Mesothelial cell of epicardium (in vitro differentiated cells): ENCODE measurements around the gene ANK3. TPM values are rescaled to one million over a fixed set of nuclear protein-coding genes. Genes with fewer than 3 reads are reported as not detected.
A peak's percentile ranks its signal among the peaks of the same experiment; 100 is the strongest.

Experiments used
- DNase-seq, 2 experiments: peaks; one replicate each; pipeline ENCODE4 v3.0.0; 2021; ENCODE audit warnings: low spot score in 2 of 2; ENCODE audit not compliant: unreplicated experiment in 2 of 2
- H3K27ac Mint-ChIP-seq: 2 replicates; pipeline ENCODE4 v1.8.0; 2021; ENCODE audit warnings: mixed read lengths
- H3K27me3 Mint-ChIP-seq: 2 replicates; pipeline ENCODE4 v1.8.0; 2021; ENCODE audit warnings: low read depth, mixed read lengths
- H3K36me3 Mint-ChIP-seq: 2 replicates; pipeline ENCODE4 v1.8.0; 2021; ENCODE audit warnings: mixed read lengths
- H3K4me1 Mint-ChIP-seq: 2 replicates; pipeline ENCODE4 v1.8.0; 2021; ENCODE audit warnings: mixed read lengths
- H3K4me3 Mint-ChIP-seq: 2 replicates; pipeline ENCODE4 v1.8.0; 2021; ENCODE audit warnings: mild to moderate bottlenecking, moderate library complexity, mixed read lengths
- H3K9me3 Mint-ChIP-seq: 2 replicates; pipeline ENCODE4 v1.8.0; 2021; ENCODE audit warnings: mixed read lengths
- total RNA-seq: library from RNA; stranded (reverse); gene quantifications from 3 replicates; pipeline ENCODE4 v1.2.1, GENCODE V29; 2021
- TF ChIP-seq, protein P1 (sequence below): fragments of 200-600 bp; sonication (generic); IDR thresholded peaks from one replicate; pipeline ENCODE4 v1.5.0; 2021; ENCODE audit warnings: antibody characterized with exemption; ENCODE audit not compliant: unreplicated experiment

The ANK3 gene
- total RNA-seq, 1 donor from 2014 or later, result 242 TPM

- Mint-ChIP-seq H3K27ac (peak overlapping the region; percentile 52), H3K36me3 (no peaks in the 10 kb centered on the region), H3K4me3 (no peak overlapping the region), H3K9me3 (no peaks in the 10 kb centered on the region), H3K27me3 (no peaks in the 10 kb centered on the region), H3K4me1 (peaks cover 57% of the 10 kb centered on the region)
- TF ChIP-seq, protein P1, sequence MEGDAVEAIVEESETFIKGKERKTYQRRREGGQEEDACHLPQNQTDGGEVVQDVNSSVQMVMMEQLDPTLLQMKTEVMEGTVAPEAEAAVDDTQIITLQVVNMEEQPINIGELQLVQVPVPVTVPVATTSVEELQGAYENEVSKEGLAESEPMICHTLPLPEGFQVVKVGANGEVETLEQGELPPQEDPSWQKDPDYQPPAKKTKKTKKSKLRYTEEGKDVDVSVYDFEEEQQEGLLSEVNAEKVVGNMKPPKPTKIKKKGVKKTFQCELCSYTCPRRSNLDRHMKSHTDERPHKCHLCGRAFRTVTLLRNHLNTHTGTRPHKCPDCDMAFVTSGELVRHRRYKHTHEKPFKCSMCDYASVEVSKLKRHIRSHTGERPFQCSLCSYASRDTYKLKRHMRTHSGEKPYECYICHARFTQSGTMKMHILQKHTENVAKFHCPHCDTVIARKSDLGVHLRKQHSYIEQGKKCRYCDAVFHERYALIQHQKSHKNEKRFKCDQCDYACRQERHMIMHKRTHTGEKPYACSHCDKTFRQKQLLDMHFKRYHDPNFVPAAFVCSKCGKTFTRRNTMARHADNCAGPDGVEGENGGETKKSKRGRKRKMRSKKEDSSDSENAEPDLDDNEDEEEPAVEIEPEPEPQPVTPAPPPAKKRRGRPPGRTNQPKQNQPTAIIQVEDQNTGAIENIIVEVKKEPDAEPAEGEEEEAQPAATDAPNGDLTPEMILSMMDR, result no peak
- no peak for DNase-seq
Measured at GRCh38 chr10:60316029-60316428, 73.6 kb downstream of the ANK3 start.

- no peaks in the 10 kb centered on the region for H3K27me3 Mint-ChIP-seq
- H3K4me3 Mint-ChIP-seq, result no peak overlapping the region
- no peaks in the 10 kb centered on the region for H3K36me3 Mint-ChIP-seq
- peak overlapping the region; percentile 92 for H3K27ac Mint-ChIP-seq
- no peaks in the 10 kb centered on the region for H3K9me3 Mint-ChIP-seq
- TF ChIP-seq, protein P1, result no peak
- no peak for DNase-seq
- H3K4me1 Mint-ChIP-seq, result peaks cover 63% of the 10 kb centered on the region
Measured at GRCh38 chr10:60315311-60315710, 74.4 kb downstream of the ANK3 start.

DNA sequence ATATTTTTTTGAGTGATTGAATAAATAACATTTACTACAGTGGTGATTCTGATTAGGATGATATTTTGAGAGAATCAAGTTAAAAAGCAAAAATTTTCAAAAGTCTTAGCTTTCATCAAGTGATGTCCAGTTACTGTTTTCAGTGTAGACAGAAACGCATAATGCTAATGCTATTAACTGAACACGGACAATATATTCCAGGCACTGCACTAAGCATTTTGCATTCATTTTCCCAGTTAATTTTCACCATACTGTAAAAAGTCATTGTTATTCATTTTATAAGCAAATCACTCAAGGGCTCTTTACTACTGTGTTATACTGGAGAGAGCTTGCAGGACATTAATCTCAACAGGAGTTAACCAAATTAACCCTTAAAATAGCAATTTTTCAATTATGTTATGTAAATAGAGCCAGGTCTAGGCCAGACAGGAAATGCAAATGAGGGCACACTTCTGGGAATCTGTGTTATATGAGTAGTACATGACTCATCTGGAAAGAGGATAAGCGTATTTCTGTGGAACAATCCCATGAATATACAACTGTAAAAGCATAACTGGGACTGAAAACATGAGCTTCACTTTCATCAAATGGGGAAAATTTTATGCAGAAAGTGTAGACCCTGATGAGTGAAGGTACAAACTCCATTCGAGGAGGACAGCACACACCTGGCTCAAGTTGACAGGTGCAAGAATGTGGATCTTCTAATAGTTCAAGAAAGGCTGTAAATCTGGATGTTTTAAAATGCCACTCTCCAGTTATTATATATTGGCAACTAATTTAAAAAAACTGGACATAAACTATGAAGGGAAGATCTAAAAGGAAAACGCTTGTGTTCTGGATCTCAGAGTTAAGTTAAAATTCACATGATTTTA is 75.4 kb downstream of the ANK3 start:
- H3K27ac Mint-ChIP-seq, result peak overlapping the region; percentile 92

DNA sequence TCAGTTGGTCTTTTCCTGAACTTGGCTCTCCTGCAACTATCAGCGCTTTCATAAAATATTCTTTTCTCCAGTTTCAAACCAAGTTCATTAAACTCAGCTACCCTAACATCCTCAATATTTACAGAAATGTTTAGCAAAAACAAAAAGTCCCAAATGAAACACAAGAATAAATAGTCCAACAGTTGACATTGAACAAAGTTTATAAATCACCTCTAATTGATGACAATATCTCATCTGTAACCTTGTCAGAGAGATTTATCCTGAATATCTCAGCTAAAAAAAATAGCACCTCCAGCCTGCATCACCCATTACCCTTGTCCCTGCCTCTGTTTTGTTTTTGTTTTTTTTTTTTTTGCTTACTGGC is 76.1 kb downstream of the ANK3 start:
- DNase-seq, result no peak
- Mint-ChIP-seq H3K27ac (peak overlapping the region; percentile 92), H3K4me1 (peaks cover 73% of the 10 kb centered on the region), H3K27me3 (no peaks in the 10 kb centered on the region), H3K36me3 (no peaks in the 10 kb centered on the region), H3K9me3 (no peaks in the 10 kb centered on the region), H3K4me3 (peak overlapping the region; percentile 8)
- TF ChIP-seq, protein P1, result no peak

More for the DNA sequence above, 75.4 kb downstream of the ANK3 start:
- no peaks in the 10 kb centered on the region for H3K36me3 Mint-ChIP-seq
- no peak for DNase-seq
- H3K4me3 Mint-ChIP-seq, result peak overlapping the region; percentile 8
- peaks cover 71% of the 10 kb centered on the region for H3K4me1 Mint-ChIP-seq
- TF ChIP-seq, protein P1, result no peak
- no peaks in the 10 kb centered on the region for H3K9me3 Mint-ChIP-seq
- no peaks in the 10 kb centered on the region for H3K27me3 Mint-ChIP-seq

DNA sequence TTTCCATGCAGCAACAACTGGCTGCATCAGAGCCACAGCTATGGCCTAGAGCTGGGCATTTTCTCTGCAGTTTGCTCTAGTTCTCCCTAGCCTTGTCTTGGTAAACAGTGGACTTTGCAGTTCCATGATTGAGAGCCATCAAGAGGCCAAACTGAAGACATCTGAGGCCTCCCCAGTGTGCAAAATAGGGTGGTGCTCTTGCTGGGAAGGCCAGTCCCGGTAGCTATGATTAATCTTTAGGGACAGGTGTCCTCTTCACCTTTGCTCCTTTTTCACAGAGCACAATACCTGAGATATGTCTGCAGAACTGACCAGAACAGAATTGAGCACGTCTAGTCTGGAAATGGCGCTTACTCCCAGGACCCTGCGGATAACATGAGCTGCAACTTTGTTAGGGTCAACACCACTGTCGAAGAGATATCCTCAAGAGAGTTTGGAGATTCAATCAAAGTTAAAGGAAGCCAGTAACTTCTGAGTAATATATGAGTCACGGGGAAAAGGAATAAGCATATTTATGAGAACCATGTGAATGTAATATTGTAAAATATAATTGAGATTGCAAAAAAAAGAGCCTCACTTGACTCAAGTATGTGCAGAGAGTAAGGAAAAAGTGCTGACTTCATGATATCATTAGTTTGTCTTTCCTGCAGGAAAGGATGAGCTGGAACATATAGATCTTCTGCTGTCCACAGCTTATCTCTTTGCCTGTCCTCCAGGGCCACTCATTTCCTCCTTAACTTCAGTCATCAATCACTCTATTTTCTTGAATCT is 76.7 kb downstream of the ANK3 start:
- H3K27ac Mint-ChIP-seq, result peak overlapping the region; percentile 92
- no peaks in the 10 kb centered on the region for H3K36me3 Mint-ChIP-seq
- TF ChIP-seq, protein P1, result no peak
- H3K9me3 Mint-ChIP-seq, result no peaks in the 10 kb centered on the region
- no peak for DNase-seq
- peaks cover 71% of the 10 kb centered on the region for H3K4me1 Mint-ChIP-seq
- no peaks in the 10 kb centered on the region for H3K27me3 Mint-ChIP-seq
- no peak overlapping the region for H3K4me3 Mint-ChIP-seq
